ENCODE measurements around the gene RAB37.

RAB37 gene

DNA sequence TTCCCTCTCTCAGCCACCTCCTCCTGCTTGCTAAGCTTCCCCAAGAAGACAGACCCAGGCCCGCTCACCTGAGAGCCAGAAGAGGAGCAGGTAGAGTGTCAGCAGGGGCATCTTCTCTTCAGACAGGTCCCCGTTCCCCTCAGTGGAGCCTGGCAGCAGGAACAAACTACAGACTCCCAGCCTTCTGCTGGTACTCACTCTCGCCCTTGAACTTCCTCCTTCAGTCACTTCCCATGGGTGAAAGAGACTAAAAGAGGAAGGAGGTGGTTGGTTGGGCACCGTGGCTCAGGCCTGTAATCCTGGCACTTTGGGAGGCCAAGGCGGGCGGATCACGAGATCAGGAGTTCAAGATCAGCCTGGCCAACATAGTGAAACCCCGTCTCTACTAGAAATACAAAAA lies 24.3 kb upstream of the RAB37 start, which contains the start of gene CD300LF:
TSS of gene CD300LF (minus strand) at position 168 of the 400 bp plus-strand sequence. CDS start at position 111, 57 bp downstream.
- TF ChIP-seq GATA3 (IDR thresholded peaks at IDR 0.05; ENCODE audit: low read depth, low read length): no peak
- TF ChIP-seq GATA2 (IDR thresholded peaks at IDR 0.05; ENCODE audit: low read depth, low read length): no peak

DNA sequence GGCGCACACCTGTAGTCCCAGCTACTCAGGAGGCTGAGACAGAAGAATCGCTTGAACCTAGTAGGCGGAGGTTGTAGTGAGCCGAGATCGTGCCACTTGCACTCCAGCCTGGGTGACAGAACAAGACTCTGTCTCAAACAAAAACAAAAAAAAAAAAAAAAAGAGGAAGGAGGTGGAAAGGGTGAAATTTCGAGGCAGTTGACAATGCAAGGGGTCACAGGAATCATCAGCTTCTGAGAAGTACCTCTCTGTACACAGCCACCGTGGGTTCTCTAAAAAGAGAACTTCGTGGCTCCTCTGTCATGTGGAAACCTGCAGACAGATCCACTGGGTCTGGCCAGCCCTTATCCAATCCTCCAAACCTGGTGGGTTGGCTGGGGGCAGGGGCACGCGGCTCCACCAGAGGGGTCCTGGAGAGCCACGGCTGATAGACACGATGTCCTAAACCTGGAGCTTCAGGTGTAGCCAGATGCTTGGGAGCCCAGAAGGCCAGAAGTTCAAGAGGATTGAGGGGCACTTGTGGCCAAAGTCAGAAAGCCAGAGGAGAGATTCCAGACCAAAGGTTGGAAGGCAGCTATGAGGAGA lies 23.8 kb upstream of the RAB37 start:
- TF ChIP-seq GATA3 (IDR thresholded peaks at IDR 0.05; ENCODE audit: low read depth, low read length) (no peak), GATA2 (IDR thresholded peaks at IDR 0.05; ENCODE audit: low read depth, low read length) (no peak)

DNA sequence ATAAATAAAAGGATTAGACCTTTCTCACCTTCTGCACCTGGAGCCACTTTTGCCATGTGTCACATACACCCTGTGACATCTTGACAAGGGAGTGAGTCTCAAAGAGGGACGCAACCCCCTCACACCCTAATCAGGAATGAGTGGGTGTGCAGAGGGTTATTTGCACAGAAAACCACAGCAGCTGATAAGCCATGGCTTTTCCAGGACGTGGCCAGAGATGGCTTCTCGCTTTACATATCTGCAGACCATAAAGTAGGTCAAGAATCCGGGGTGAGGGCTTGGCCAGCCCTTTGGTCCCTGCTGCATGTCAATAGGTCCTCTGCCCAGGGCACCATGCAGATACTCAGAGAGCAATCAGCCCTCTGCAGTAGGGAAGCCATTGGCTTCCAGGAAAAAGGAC lies 21.9 kb upstream of the RAB37 start:
- TF ChIP-seq GATA3 (IDR thresholded peaks at IDR 0.05; ENCODE audit: low read depth, low read length) (no peak), GATA2 (IDR thresholded peaks at IDR 0.05; ENCODE audit: low read depth, low read length) (no peak)

DNA sequence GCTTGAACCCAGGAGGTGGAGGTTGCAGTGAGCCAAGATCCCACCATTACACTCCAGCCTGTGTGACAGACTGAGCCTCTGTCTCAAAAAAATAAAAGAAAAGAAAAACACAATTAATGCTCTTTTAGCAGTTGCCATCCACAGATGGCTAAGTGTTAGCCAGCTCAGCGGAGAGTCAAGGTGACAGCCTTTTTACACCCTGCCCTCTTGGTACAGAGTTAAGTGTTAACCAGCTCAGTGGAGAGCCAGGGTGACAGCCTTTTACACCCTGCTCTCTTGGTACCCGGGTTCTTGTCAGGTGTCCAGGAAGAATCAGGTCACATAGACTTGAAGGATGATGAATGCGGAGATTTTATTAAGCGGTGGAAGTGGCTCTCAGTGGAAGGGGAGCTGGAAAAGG lies 16.6 kb upstream of the RAB37 start:
- TF ChIP-seq GATA3 (IDR thresholded peaks at IDR 0.05; ENCODE audit: low read depth, low read length) (no peak), GATA2 (IDR thresholded peaks at IDR 0.05; ENCODE audit: low read depth, low read length) (no peak)

DNA sequence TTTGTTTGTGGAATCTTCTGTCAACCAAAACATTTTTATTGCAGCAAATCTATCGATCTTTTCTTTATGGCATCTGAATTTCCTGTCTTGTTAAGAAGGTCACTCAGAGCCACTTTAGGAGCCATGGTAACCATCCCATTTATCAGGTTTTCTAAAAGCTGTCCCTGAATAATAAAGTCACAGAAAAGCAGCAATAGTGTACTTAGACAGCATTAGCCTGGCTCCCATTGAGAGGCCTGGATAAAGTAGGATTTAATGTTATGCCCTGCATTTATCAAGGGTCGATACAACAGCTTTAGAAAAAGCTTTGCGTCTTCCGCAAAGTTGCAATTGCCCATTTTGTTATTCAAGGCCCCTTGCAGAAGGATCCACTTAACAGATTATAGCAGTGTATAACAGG lies 14.3 kb upstream of the RAB37 start:
- TF ChIP-seq GATA2 (IDR thresholded peaks at IDR 0.05; ENCODE audit: low read depth, low read length) (no peak), GATA3 (IDR thresholded peaks at IDR 0.05; ENCODE audit: low read depth, low read length) (no peak)

DNA sequence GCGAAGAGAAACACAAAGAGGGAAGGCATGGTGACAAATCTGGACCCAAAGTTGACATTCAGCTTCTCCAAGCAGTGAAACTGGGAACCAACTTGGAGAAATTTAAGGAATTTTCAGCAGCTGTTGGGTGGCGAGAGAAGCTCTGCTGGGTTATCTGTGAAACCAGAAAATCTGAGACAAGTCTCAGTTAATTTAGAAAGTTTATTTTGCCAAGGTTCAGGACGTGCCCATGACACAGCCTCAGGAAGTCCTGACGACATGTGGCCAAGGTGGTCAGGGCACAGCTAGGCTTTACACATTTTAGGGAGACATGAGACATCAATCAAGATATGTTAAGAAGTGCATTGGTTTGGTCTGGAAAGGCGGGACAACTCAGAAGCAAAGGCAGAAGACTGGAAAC lies 13.2 kb upstream of the RAB37 start:
- TF ChIP-seq GATA2 (IDR thresholded peaks at IDR 0.05; ENCODE audit: low read depth, low read length) (no peak), GATA3 (IDR thresholded peaks at IDR 0.05; ENCODE audit: low read depth, low read length) (no peak)

DNA sequence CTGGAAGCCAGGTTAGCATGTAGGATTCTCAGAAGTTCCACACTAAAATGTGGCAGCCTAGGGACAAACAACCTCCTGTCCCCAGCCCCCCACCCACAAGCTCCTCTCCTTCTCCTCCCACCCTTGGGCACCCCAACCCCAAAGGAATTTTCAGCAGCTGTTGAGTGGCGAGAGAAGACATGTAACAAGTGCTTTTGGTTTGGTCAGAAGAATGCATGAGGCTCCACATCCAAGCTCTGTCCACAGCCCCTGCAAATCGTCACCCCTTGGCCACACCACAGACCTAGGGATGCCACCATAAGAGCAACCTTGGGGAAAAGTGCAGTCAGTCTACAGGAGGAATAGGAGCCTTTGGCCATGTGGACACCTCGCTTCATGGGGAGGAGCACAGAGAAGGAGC lies 11.9 kb upstream of the RAB37 start:
- TF ChIP-seq GATA3 (IDR thresholded peaks at IDR 0.05; ENCODE audit: low read depth, low read length): no peak
- TF ChIP-seq GATA2 (IDR thresholded peaks at IDR 0.05; ENCODE audit: low read depth, low read length): no peak

DNA sequence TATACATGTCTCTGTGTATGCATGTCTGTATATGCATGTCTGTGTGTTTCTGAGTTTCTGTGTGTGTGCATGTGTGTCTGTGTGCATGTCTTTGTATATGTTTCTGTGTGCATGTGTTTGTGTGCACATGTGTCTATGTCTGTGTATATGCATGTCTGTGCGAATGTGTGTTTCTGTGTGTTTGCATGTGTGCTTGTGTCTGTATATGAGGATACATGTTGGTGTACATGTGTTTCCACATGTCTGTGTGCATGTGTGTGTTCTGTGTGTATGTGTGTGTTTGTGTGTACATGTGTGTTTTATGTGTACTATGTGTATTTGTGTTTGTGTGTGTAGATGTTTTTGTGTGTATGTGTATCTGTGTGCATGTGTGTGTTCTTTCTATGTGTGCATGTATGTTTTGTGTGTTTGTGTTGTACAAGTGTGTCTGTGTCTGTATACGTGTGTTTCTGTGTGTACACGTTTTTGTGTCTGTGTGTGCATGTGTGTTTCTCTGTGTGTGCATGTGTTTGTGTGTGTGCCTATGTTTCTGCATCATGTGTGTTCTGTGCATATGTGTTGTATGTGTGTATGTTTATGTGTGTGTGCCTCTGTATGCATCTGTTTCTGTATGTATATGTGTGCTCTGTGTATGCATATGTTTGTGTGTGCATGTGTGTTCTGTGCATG lies 8.9 kb upstream of the RAB37 start:
- TF ChIP-seq GATA3 (IDR thresholded peaks at IDR 0.05; ENCODE audit: low read depth, low read length) (no peak), GATA2 (IDR thresholded peaks at IDR 0.05; ENCODE audit: low read depth, low read length) (no peak)

DNA sequence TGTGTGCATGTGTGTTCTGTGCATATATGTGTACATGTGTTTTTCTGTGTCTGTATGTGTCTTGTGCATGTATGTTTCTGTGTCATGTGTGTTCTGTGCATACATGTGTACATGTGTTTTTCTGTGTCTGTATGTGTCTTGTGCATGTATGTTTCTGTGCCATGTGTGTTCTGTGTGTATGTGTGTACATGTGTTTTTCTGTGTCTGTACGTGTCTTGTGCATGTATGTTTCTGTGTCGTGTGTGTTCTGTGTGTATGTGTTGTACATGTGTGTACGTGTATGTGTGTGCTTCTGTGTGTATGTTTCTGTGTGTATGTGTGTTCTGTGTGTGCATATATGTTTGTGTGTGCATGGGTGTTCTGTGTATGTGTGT lies 8.4 kb upstream of the RAB37 start:
- TF ChIP-seq GATA2 (IDR thresholded peaks at IDR 0.05; ENCODE audit: low read depth, low read length): no peak
- TF ChIP-seq GATA3 (IDR thresholded peaks at IDR 0.05; ENCODE audit: low read depth, low read length): no peak

DNA sequence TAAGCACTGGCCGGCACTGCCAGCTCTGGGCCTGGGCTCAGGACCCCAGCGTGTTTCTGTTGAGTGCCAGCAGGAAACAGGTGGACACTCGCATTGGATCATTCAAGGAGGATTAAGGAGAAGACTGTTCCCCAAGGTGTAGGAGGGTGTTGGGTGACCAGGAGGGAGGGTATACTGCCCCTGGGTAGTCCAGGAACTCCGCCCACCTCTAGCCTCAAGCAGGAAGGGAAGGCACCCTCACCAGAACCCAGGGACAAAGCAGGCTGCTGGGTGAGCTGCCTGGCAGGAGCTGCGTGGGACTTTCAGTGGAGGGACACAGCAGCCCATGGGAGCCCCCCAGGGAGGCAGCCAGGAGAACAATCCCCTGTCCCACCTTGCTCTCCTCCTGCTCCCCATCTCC lies 7.7 kb upstream of the RAB37 start:
- TF ChIP-seq GATA2 (IDR thresholded peaks at IDR 0.05; ENCODE audit: low read depth, low read length): no peak
- TF ChIP-seq GATA3 (IDR thresholded peaks at IDR 0.05; ENCODE audit: low read depth, low read length): no peak

DNA sequence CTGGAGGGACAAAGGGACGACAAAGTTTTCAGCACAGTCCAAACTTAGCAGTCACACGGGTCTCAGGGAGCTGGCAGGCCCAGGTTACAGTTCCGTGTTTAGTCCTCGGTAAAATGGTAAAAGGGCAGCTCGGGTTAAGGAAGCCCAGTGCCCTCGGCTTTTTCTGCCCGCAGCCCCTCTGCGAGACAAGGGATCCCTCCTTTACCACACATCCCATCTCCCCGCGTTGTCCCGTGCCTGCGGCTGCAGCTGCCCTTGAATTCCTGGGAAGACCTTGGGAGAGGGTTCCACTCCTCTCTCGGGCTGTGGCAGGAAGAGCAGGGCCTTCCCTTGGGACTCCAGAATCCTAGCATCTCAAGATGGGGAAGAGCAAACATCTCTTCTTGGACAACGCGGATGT lies 7.2 kb upstream of the RAB37 start:
- TF ChIP-seq GATA3 (IDR thresholded peaks at IDR 0.05; ENCODE audit: low read depth, low read length) (no peak), GATA2 (IDR thresholded peaks at IDR 0.05; ENCODE audit: low read depth, low read length) (no peak)

DNA sequence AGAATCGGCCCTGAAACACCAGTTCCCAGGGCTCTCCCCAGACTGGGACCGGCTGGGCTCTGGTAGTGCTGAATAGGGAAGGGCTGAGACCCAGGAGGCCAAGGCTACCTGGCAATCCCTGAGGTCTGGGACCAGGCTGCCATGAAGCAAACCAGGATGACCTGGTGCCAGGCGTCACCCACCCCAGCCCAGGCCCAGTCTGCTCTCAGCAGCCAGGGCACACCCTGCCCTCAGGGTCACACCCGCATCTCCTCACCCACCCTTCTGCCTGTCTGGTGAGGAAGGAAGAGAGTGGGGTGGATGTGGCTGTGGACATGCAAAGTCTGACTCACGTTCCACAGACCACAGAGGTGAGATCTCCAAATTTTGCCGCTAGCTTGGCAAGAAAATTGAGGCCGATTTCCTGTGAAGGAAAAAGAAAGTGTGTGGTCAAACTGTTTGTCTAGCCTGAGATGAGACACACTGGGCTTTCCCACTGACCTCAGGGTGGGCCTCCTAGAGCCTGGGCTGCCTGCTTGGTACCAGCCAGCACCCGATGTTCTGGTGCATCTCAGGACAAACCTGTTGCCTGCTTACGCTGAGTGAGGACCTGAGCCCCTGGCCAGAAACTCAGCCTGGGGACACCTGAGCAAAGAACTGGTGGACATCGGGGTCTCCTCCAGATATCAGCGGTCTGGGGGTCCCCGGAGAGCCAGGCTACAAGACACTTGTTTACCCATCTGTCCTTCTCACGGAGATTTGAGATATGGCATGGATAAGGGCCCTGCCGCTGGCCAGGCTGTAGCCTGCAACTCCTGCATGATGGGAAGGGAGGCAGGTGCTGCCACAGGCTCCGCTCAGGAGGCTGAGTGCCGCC lies 6.3 kb upstream of the RAB37 start:
- TF ChIP-seq GATA3 (IDR thresholded peaks at IDR 0.05; ENCODE audit: low read depth, low read length) (no peak), GATA2 (IDR thresholded peaks at IDR 0.05; ENCODE audit: low read depth, low read length) (no peak)

DNA sequence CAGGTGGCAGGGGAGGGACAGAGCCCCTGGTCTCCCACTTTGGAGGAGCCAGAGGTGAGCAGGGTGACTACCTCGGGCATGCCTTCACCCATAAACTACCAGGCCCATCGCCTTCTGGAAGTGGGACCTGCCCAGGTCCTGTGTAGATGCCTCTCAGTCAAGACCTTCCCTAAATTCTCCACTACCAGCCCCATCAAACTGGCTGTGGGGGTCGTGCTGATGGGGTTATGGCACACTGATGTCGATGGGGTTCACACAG lies 5.8 kb upstream of the RAB37 start:
- TF ChIP-seq GATA3 (IDR thresholded peaks at IDR 0.05; ENCODE audit: low read depth, low read length) (no peak), GATA2 (IDR thresholded peaks at IDR 0.05; ENCODE audit: low read depth, low read length) (no peak)

DNA sequence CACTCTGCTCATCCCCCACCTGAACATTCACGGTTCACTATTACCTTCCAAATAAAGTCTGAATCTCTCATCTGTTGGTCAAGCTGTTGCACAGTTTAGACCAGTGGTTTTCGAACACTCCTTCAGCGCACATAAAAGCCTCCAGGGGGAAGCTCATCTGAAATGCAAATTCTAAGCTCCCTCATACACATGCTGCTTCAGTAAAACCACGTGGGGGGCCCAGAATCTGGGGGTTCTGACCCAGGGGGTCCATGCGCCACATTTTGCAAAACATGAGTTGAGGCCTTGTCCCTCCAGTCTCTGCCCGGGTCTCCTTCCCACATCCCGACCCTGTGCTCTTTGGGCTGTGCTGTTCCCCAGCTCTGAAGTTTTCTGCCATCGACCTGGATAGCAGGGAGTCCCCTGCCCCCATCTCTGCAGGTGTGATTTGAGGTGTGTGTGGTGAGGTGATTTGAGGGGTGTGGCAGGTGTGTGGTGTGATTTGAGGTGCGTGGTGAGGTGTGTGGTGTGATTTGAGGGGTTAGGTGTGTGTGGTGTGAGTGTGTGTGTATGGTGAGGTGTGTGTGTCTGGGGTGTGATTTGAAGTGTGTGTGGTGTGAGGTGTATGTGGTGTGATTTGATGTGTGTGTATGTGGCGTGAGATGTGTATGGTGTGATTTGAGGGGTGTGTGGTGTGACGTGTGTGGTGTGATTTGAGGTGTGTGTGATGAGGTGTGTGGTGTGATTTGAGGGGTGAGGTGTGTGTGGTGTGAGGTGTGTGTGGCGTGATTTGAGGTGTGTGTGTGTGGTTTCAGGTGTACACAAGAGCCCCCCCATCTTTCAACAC lies 4.8 kb upstream of the RAB37 start:
- TF ChIP-seq GATA2 (IDR thresholded peaks at IDR 0.05; ENCODE audit: low read depth, low read length): no peak
- no peak for TF ChIP-seq GATA3 (IDR thresholded peaks at IDR 0.05; ENCODE audit: low read depth, low read length)

Measured in SH-SY5Y (cell line).